Stomach (tissue), 9 donors: Measurements from ENCODE around the gene ENOPH1. TPM values are rescaled to one million over a fixed set of nuclear protein-coding genes. Genes with fewer than 3 reads are reported as not detected.
"Not testable (repeated sequence)": the region's sequence is repeated elsewhere in the genome, so short reads cannot be mapped to it uniquely, and the experiment has no call there.

Experiments used
- DNase-seq, 2 donors: peaks; one replicate each; pipeline versions ENCODE4 v3.0.0 to v3.0.0-alpha.2; 2013 to 2019
- H3K27ac ChIP-seq, 5 donors: fragments of 200-600 bp in 4 of 5; sonication (generic) in 4 of 5; one replicate each; pipeline ENCODE4 v1.5.1; 2013 to 2019; ENCODE audit warnings: mild to moderate bottlenecking in 1 of 5, moderate library complexity in 1 of 5
- H3K27me3 ChIP-seq, 3 donors: fragments of 200-600 bp; sonication (generic); one replicate each; pipeline ENCODE4 v1.5.1; 2017 to 2019; ENCODE audit warnings: mixed run types in 1 of 3
- H3K36me3 ChIP-seq, 4 donors: fragments of 200-600 bp; sonication (generic); 1 replicate in 3 of 4; 2 replicates in 1 of 4; pipeline ENCODE4 v1.5.1; 2016 to 2019
- H3K4me1 ChIP-seq, 4 donors: fragments of 200-600 bp; sonication (generic); one replicate each; pipeline ENCODE4 v1.5.1; 2016 to 2019
- H3K4me3 ChIP-seq, 4 donors: fragments of 200-600 bp; sonication (generic) in 3 of 4; one replicate each; pipeline ENCODE4 v1.5.1; 2016 to 2019; ENCODE audit warnings: mild to moderate bottlenecking in 1 of 4
- H3K9me3 ChIP-seq, 4 donors: fragments of 200-600 bp; sonication (generic); one replicate each; pipeline ENCODE4 v1.5.1; 2016 to 2019
- CTCF ChIP-seq, 7 experiments: fragments of 450-650 bp in 4 of 7; fragments of 200-600 bp in 3 of 7; sonication (generic) in 3 of 7; IDR thresholded peaks; one replicate each; pipeline ENCODE4 v1.5.1; 2016 to 2019; ENCODE audit warnings: antibody characterized with exemption in 7 of 7, control low read depth in 2 of 7, mild to moderate bottlenecking in 1 of 7
- EP300 ChIP-seq: sonication (generic); formaldehyde crosslinking; IDR thresholded peaks from one replicate; pipeline ENCODE4 v1.6.1; 2017; ENCODE audit warnings: antibody characterized with exemption
- POLR2A ChIP-seq, 4 donors: fragments of 450-650 bp; IDR thresholded peaks; one replicate each; pipeline ENCODE4 v1.6.1; 2016; ENCODE audit warnings: antibody characterized with exemption in 4 of 4, control low read depth in 2 of 4, mild to moderate bottlenecking in 1 of 4, moderate library complexity in 1 of 4
- POLR2AphosphoS5 ChIP-seq, 3 donors: sonication (generic); formaldehyde crosslinking; IDR thresholded peaks; one replicate each; pipeline ENCODE4 v1.6.1; 2016; ENCODE audit warnings: antibody characterized with exemption in 3 of 3
- WGBS, 5 donors: extraction: QIAGEN DNeasy Blood & Tissue Kit in 3 of 5; methylation state at CpG; one replicate each; pipeline versions ENCODE4 v1.1.5 to v1.1.7; 2013 to 2018; 5-methylcytosine and 5-hydroxymethylcytosine counted together
- intact Hi-C: fragments of 100-400 bp; cut with DNase I; formaldehyde crosslinking; loops from one replicate; pipeline ENCODE4 v1.15.1; 2023; ENCODE audit warnings: low total_unique reads
- polyA plus RNA-seq, 3 donors: library from polyadenylated mRNA; stranded (reverse); fragments of 200-250 nt; gene quantifications; one replicate each; pipeline ENCODE4 v1.2.3, GENCODE V29; 2013
- total RNA-seq, 5 donors: library from RNA; depleted of rRNA; stranded (reverse); fragments of >200 nt; gene quantifications; one replicate each; pipeline versions ENCODE4 v1.1.0 to v1.2.3, GENCODE V29; 2014 to 2016
- donor health status: healthy with polysubstance abuse.
- donor health status: Bipolar disorder and iron deficiency.
- donor health status: healthy.

The ENOPH1 gene
- total and polyA plus RNA-seq, 8 donors: 0.58 to 35.1 (median 30.1) TPM

- WGBS, 5 donors: 89 to 98% (median 96%) methylated on average over 1 of the region's 1 CpG
Measured at GRCh38 chr4:82463221-82463620, 32.8 kb downstream of the ENOPH1 start.

GRCh38 chr4:82467471-82467870 is 37.1 kb downstream of the ENOPH1 start:
- 21 to 58% (median 44%) methylated on average over 3 of the region's 3 CpGs for WGBS, 5 donors
- no peak overlapping the region for H3K4me3 ChIP-seq
- H3K4me1 ChIP-seq: peaks cover 0 to 12% (median 8%) of the 10 kb centered on the region in 4 donors
- no peaks in the 10 kb centered on the region for H3K9me3 ChIP-seq
- H3K27me3 ChIP-seq: no peaks in the 10 kb centered on the region
- intact Hi-C loops: loop anchor here (10.0 kb wide), 2 partner anchors 277 to 337 kb away; no protein-coding TSS in a partner anchor
- H3K36me3 ChIP-seq: no peaks in the 10 kb centered on the region
- no peak overlapping the region for H3K27ac ChIP-seq
- no peak for TF ChIP-seq EP300
- TF ChIP-seq CTCF (IDR thresholded peaks at IDR 0.05): no peak
- TF ChIP-seq POLR2AphosphoS5 (IDR thresholded peaks at IDR 0.05): no peak
- TF ChIP-seq POLR2A (IDR thresholded peaks at IDR 0.05): no peak
- no peak for DNase-seq

More at GRCh38 chr4:82463221-82463620, 32.8 kb downstream of the ENOPH1 start:
- no peaks in the 10 kb centered on the region for H3K9me3 ChIP-seq
- H3K4me3 ChIP-seq: no peak overlapping the region
- peaks cover 6 to 29% (median 25%) of the 10 kb centered on the region in 4 donors for H3K36me3 ChIP-seq
- TF ChIP-seq POLR2AphosphoS5 (IDR thresholded peaks at IDR 0.05) (no peak), CTCF (IDR thresholded peaks at IDR 0.05) (no peak), EP300 (no peak), POLR2A (IDR thresholded peaks at IDR 0.05) (no peak)
- intact Hi-C loops: loop anchor here (10.0 kb wide), 2 partner anchors 282 to 342 kb away; no protein-coding TSS in a partner anchor
- peaks cover 0 to 12% (median 4%) of the 10 kb centered on the region in 4 donors for H3K4me1 ChIP-seq
- no peak for DNase-seq
- H3K27me3 ChIP-seq: no peaks in the 10 kb centered on the region
- no peak overlapping the region for H3K27ac ChIP-seq

GRCh38 chr4:82469791-82470345 is 39.5 kb downstream of the ENOPH1 start:
- intact Hi-C loops: loop anchor here (10.0 kb wide), 2 partner anchors 275 to 335 kb away; no protein-coding TSS in a partner anchor
- H3K27ac ChIP-seq: no peak overlapping the region
- WGBS, 5 donors: 30 to 64% (median 51%) methylated on average over 2 of the region's 2 CpGs

GRCh38 chr4:82473080-82473479 is 42.7 kb downstream of the ENOPH1 start:
- H3K36me3 ChIP-seq, H3K4me3 ChIP-seq, intact Hi-C loops, DNase-seq, H3K27me3 ChIP-seq, H3K9me3 ChIP-seq, H3K27ac ChIP-seq, H3K4me1 ChIP-seq: not testable (repeated sequence)
- WGBS, 5 donors: 51 to 75% (median 66%) methylated on average over 5 of the region's 5 CpGs

More at GRCh38 chr4:82469791-82470345, 39.5 kb downstream of the ENOPH1 start:
- no peak overlapping the region for H3K4me3 ChIP-seq
- H3K9me3 ChIP-seq: no peaks in the 10 kb centered on the region
- peak in 1 of 2 donors; percentile 38 for DNase-seq
- TF ChIP-seq CTCF (IDR thresholded peaks at IDR 0.05): no peak
- TF ChIP-seq POLR2A (IDR thresholded peaks at IDR 0.05): no peak
- no peak for TF ChIP-seq POLR2AphosphoS5 (IDR thresholded peaks at IDR 0.05)
- H3K36me3 ChIP-seq: no peaks in the 10 kb centered on the region
- H3K4me1 ChIP-seq: peaks cover 0 to 9% (median 0%) of the 10 kb centered on the region in 4 donors
- H3K27me3 ChIP-seq: no peaks in the 10 kb centered on the region

GRCh38 chr4:82473621-82474164 is 43.3 kb downstream of the ENOPH1 start:
- intact Hi-C loops: no loop called here
- no peaks in the 10 kb centered on the region for H3K9me3 ChIP-seq
- no peak overlapping the region for H3K4me3 ChIP-seq
- H3K4me1 ChIP-seq: peaks cover 0 to 9% (median 0%) of the 10 kb centered on the region in 4 donors
- no peaks in the 10 kb centered on the region for H3K36me3 ChIP-seq
- DNase-seq: no peak
- no peaks in the 10 kb centered on the region for H3K27me3 ChIP-seq
- WGBS, 5 donors: 96 to 97% (median 97%) methylated on average over 15 of the region's 15 CpGs
- no peak for TF ChIP-seq EP300
- no peak for TF ChIP-seq CTCF (IDR thresholded peaks at IDR 0.05)
- TF ChIP-seq POLR2AphosphoS5 (IDR thresholded peaks at IDR 0.05): no peak
- no peak for TF ChIP-seq POLR2A (IDR thresholded peaks at IDR 0.05)
- no peak overlapping the region for H3K27ac ChIP-seq

GRCh38 chr4:82475931-82476330 is 45.5 kb downstream of the ENOPH1 start:
- WGBS, 5 donors: 90 to 97% (median 91%) methylated on average over 7 of the region's 7 CpGs
- H3K4me3 ChIP-seq, H3K36me3 ChIP-seq, H3K27me3 ChIP-seq, H3K27ac ChIP-seq, H3K9me3 ChIP-seq, intact Hi-C loops, H3K4me1 ChIP-seq, DNase-seq: not testable (repeated sequence)

- H3K27ac ChIP-seq, H3K4me1 ChIP-seq, DNase-seq, H3K36me3 ChIP-seq, H3K27me3 ChIP-seq, intact Hi-C loops, H3K4me3 ChIP-seq, H3K9me3 ChIP-seq: not testable (repeated sequence)
- WGBS, 5 donors: 37 to 77% (median 47%) methylated on average over 9 of the region's 9 CpGs
Measured at GRCh38 chr4:82477469-82477868, 47.1 kb downstream of the ENOPH1 start.
